H1 (cell line): Measurements from ENCODE around the gene POLE. TPM values are rescaled to one million over a fixed set of nuclear protein-coding genes. Genes with fewer than 3 reads are reported as not detected.

Source experiments
- ASH2L ChIP-seq: fragments of 200-600, 300-600 bp; sonication (generic); IDR thresholded peaks from one replicate; pipeline ENCODE4 v1.7.1; 2017; ENCODE audit warnings: low read length
- BRCA1 ChIP-seq: IDR thresholded peaks from 2 replicates; pipeline ENCODE4 v1.6.1; 2012; ENCODE audit warnings: low read depth, low read length, improper control_type of control experiment
- EP300 ChIP-seq, 2 experiments: IDR thresholded peaks; 1 replicate in 1 of 2; 2 replicates in 1 of 2; pipeline ENCODE4 v1.6.1; 2011 to 2012; ENCODE audit warnings: low read depth in 2 of 2, low read length in 2 of 2, mild to moderate bottlenecking in 2 of 2, borderline replicate concordance in 1 of 2, inconsistent platforms in 1 of 2, moderate library complexity in 1 of 2
- FOSL1 ChIP-seq: IDR thresholded peaks from 2 replicates; pipeline ENCODE4 v1.6.1; 2011; ENCODE audit warnings: mild to moderate bottlenecking, low read depth, low read length, moderate library complexity; ENCODE audit not compliant: insufficient read depth
- GABPA ChIP-seq: IDR thresholded peaks from 2 replicates; pipeline ENCODE4 v1.6.1; 2011; ENCODE audit warnings: mild to moderate bottlenecking, low read length, moderate library complexity, borderline replicate concordance; ENCODE audit not compliant: insufficient read depth
- RAD21 ChIP-seq, 2 experiments: IDR thresholded peaks in 1 of 2; conservative IDR thresholded peaks in 1 of 2; 2 replicates each; pipeline ENCODE4 v1.6.1; 2011; ENCODE audit warnings: low read depth in 2 of 2, low read length in 2 of 2, improper control_type of control experiment in 1 of 2, inconsistent platforms in 1 of 2, mild to moderate bottlenecking in 1 of 2, moderate library complexity in 1 of 2
- SIRT6 ChIP-seq: IDR thresholded peaks from one replicate; pipeline ENCODE4 v1.7.1; 2012; ENCODE audit warnings: low read length, inconsistent platforms
- SP1 ChIP-seq: IDR thresholded peaks from 2 replicates; pipeline ENCODE4 v1.6.1; 2011; ENCODE audit warnings: low read depth, low read length
- YY1 ChIP-seq: IDR thresholded peaks from 2 replicates; pipeline ENCODE4 v1.6.1; 2011; ENCODE audit warnings: low read depth, mild to moderate bottlenecking, low read length
- polyA plus RNA-seq, 7 experiments: library from polyadenylated mRNA; depleted of rRNA in 3 of 7; stranded (reverse) in 5 of 7; unstranded in 2 of 7; fragments of >200 nt in 5 of 7; fragments of 200-250 nt in 2 of 7; gene quantifications; 1 replicate in 5 of 7; 2 replicates in 1 of 7; 4 replicates in 1 of 7; pipeline versions ENCODE4 v1.2.1 to v1.2.3, GENCODE V29; 2011 to 2013; ENCODE audit warnings: missing spikeins in 2 of 7, mixed read lengths in 2 of 7
- total RNA-seq: library from RNA; stranded (reverse); fragmentation: NEBNext Ultra II Directional; extraction: Animal tissue kit (Norgen Biotek cat#: 25700); gene quantifications from 2 replicates; pipeline ENCODE4 v1.2.1, GENCODE V29; 2021
- TF ChIP-seq, protein P1 (sequence below): fragments of 300-600 bp; sonication (generic); IDR thresholded peaks from 2 replicates; pipeline ENCODE4 v1.7.1; 2012; ENCODE audit warnings: low read length, moderate library complexity, mild to moderate bottlenecking, inconsistent platforms; ENCODE audit not compliant: insufficient replicate concordance

Gene POLE
- total and polyA plus RNA-seq, 2 of the 8 experiments (the other 6 are each of a cell fraction or from before 2014, with no cell fraction given), result 59.7 to 115 TPM

DNA sequence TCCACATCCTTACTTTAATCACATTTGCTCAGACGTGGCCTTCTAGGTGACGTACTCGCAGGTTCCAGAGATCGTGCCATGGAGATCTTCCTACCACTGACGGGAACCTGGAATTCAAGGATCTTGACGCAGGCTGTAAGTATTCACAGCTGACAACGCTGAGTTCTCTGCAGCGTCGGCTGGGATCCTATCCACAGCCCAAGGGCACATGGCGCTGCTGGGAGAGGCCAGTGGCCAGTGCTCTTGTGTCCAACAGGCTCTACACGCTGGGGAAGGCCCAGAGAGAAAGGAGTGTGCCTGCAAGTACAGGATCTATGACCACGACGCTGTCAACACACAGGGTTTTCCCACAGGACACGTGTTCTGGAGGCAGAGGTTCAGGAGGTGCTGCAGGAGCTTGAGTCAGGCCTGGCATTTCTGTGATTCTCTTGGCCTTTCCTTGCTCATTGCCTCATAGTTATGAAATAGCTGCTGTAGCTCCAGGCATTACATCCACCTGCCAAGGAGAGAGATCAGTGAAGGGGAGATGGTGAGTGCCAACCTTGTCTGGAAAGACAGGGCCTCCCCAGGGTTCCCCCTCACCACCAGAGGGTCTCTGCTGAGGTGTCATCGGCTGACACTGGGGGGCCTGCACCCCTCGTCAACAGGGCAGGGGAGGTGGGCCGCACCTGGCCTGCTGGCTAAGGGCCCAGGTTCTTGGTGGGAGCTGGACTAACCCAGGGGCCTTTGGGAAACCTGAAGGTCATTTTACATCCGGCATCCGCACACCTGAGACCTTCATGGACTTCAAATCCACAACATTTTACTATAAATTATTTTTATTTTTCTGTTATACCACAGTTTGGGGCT, 98.1 kb downstream of the POLE start (continued):
- TF ChIP-seq, protein P1, sequence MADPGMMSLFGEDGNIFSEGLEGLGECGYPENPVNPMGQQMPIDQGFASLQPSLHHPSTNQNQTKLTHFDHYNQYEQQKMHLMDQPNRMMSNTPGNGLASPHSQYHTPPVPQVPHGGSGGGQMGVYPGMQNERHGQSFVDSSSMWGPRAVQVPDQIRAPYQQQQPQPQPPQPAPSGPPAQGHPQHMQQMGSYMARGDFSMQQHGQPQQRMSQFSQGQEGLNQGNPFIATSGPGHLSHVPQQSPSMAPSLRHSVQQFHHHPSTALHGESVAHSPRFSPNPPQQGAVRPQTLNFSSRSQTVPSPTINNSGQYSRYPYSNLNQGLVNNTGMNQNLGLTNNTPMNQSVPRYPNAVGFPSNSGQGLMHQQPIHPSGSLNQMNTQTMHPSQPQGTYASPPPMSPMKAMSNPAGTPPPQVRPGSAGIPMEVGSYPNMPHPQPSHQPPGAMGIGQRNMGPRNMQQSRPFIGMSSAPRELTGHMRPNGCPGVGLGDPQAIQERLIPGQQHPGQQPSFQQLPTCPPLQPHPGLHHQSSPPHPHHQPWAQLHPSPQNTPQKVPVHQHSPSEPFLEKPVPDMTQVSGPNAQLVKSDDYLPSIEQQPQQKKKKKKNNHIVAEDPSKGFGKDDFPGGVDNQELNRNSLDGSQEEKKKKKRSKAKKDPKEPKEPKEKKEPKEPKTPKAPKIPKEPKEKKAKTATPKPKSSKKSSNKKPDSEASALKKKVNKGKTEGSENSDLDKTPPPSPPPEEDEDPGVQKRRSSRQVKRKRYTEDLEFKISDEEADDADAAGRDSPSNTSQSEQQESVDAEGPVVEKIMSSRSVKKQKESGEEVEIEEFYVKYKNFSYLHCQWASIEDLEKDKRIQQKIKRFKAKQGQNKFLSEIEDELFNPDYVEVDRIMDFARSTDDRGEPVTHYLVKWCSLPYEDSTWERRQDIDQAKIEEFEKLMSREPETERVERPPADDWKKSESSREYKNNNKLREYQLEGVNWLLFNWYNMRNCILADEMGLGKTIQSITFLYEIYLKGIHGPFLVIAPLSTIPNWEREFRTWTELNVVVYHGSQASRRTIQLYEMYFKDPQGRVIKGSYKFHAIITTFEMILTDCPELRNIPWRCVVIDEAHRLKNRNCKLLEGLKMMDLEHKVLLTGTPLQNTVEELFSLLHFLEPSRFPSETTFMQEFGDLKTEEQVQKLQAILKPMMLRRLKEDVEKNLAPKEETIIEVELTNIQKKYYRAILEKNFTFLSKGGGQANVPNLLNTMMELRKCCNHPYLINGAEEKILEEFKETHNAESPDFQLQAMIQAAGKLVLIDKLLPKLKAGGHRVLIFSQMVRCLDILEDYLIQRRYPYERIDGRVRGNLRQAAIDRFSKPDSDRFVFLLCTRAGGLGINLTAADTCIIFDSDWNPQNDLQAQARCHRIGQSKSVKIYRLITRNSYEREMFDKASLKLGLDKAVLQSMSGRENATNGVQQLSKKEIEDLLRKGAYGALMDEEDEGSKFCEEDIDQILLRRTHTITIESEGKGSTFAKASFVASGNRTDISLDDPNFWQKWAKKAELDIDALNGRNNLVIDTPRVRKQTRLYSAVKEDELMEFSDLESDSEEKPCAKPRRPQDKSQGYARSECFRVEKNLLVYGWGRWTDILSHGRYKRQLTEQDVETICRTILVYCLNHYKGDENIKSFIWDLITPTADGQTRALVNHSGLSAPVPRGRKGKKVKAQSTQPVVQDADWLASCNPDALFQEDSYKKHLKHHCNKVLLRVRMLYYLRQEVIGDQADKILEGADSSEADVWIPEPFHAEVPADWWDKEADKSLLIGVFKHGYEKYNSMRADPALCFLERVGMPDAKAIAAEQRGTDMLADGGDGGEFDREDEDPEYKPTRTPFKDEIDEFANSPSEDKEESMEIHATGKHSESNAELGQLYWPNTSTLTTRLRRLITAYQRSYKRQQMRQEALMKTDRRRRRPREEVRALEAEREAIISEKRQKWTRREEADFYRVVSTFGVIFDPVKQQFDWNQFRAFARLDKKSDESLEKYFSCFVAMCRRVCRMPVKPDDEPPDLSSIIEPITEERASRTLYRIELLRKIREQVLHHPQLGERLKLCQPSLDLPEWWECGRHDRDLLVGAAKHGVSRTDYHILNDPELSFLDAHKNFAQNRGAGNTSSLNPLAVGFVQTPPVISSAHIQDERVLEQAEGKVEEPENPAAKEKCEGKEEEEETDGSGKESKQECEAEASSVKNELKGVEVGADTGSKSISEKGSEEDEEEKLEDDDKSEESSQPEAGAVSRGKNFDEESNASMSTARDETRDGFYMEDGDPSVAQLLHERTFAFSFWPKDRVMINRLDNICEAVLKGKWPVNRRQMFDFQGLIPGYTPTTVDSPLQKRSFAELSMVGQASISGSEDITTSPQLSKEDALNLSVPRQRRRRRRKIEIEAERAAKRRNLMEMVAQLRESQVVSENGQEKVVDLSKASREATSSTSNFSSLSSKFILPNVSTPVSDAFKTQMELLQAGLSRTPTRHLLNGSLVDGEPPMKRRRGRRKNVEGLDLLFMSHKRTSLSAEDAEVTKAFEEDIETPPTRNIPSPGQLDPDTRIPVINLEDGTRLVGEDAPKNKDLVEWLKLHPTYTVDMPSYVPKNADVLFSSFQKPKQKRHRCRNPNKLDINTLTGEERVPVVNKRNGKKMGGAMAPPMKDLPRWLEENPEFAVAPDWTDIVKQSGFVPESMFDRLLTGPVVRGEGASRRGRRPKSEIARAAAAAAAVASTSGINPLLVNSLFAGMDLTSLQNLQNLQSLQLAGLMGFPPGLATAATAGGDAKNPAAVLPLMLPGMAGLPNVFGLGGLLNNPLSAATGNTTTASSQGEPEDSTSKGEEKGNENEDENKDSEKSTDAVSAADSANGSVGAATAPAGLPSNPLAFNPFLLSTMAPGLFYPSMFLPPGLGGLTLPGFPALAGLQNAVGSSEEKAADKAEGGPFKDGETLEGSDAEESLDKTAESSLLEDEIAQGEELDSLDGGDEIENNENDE, result no peak
- no peak for TF ChIP-seq YY1
- TF ChIP-seq BRCA1, result no peak
- no peak for TF ChIP-seq ASH2L
- no peak for TF ChIP-seq FOSL1
- no peak for TF ChIP-seq GABPA
- TF ChIP-seq SIRT6, result no peak
- no peak for TF ChIP-seq RAD21 (IDR thresholded peaks at IDR 0.05 in 1 of 2, conservative IDR thresholded peaks at IDR 0.05 in 1 of 2; ENCODE audit: low read depth in 2 of 2, low read length in 2 of 2)
- no peak for TF ChIP-seq EP300 (IDR thresholded peaks at IDR 0.05; ENCODE audit: borderline replicate concordance in 1 of 2, low read depth in 2 of 2, low read length in 2 of 2)
- TF ChIP-seq SP1, result no peak
